ENCODE data around the gene RTN4IP1.

Gene RTN4IP1

GRCh38 chr6:106629103-106629858 lies at the start of gene RTN4IP1, which contains the start of gene QRSL1:
Gene RTN4IP1 (minus strand): TSS chr6:106629498. CDS start chr6:106629021, 477 bp downstream.
Gene QRSL1 (plus strand): TSS chr6:106629578. CDS start chr6:106629682, 104 bp downstream.
- H3K9me3 Mint-ChIP-seq = no peaks in the 10 kb centered on the region
- H3K27ac Mint-ChIP-seq = peak within 1 kb of the TSS; percentile 98
- DNase-seq (ENCODE audit: low spot score in 2 of 2) (peak; percentile 61 to 89), ATAC-seq (peak; percentile 98)
- H3K36me3 Mint-ChIP-seq = peaks cover 9% of the 10 kb centered on the region
- peak within 1 kb of the TSS; percentile 95 for H3K4me3 Mint-ChIP-seq
- H3K4me1 Mint-ChIP-seq = peaks cover 16% of the 10 kb centered on the region

GRCh38 chr6:106677282-106677681 lies 48.0 kb upstream of the RTN4IP1 start:
- DNase-seq (ENCODE audit: low spot score in 2 of 2) = no peak
- no peaks in the 10 kb centered on the region for H3K4me1 Mint-ChIP-seq
- no peak overlapping the region for H3K27ac Mint-ChIP-seq
- no peak for ATAC-seq
- no peaks in the 10 kb centered on the region for H3K36me3 Mint-ChIP-seq
- no peaks in the 10 kb centered on the region for H3K9me3 Mint-ChIP-seq
- H3K4me3 Mint-ChIP-seq = no peak overlapping the region

GRCh38 chr6:106674541-106675229 lies 45.4 kb upstream of the RTN4IP1 start:
- Mint-ChIP-seq H3K9me3 (no peaks in the 10 kb centered on the region), H3K36me3 (no peaks in the 10 kb centered on the region), H3K4me1 (no peaks in the 10 kb centered on the region), H3K4me3 (no peak overlapping the region), H3K27ac (no peak overlapping the region)
- DNase-seq (ENCODE audit: low spot score in 2 of 2) (no peak), ATAC-seq (no peak)

GRCh38 chr6:106671651-106672050 lies 42.4 kb upstream of the RTN4IP1 start:
- Mint-ChIP-seq H3K4me3 (no peak overlapping the region), H3K36me3 (peaks cover 11% of the 10 kb centered on the region), H3K9me3 (no peaks in the 10 kb centered on the region), H3K4me1 (no peaks in the 10 kb centered on the region), H3K27ac (no peak overlapping the region)
- DNase-seq (ENCODE audit: low spot score in 2 of 2) (no peak), ATAC-seq (no peak)

GRCh38 chr6:106670236-106670635 lies 40.9 kb upstream of the RTN4IP1 start:
- no peaks in the 10 kb centered on the region for H3K4me1 Mint-ChIP-seq
- no peak overlapping the region for H3K4me3 Mint-ChIP-seq
- H3K36me3 Mint-ChIP-seq = peaks cover 21% of the 10 kb centered on the region
- DNase-seq (ENCODE audit: low spot score in 2 of 2) = no peak
- no peaks in the 10 kb centered on the region for H3K9me3 Mint-ChIP-seq
- ATAC-seq = no peak
- no peak overlapping the region for H3K27ac Mint-ChIP-seq

GRCh38 chr6:106667022-106667402 lies 37.7 kb upstream of the RTN4IP1 start:
- Mint-ChIP-seq H3K27ac (no peak overlapping the region), H3K4me3 (no peak overlapping the region), H3K4me1 (no peaks in the 10 kb centered on the region), H3K9me3 (no peaks in the 10 kb centered on the region), H3K36me3 (peaks cover 53% of the 10 kb centered on the region)
- DNase-seq (ENCODE audit: low spot score in 2 of 2) (no peak), ATAC-seq (no peak)

- DNase-seq (ENCODE audit: low spot score in 2 of 2) = no peak
- Mint-ChIP-seq H3K9me3 (no peaks in the 10 kb centered on the region), H3K27ac (no peak overlapping the region), H3K36me3 (peaks cover 58% of the 10 kb centered on the region), H3K4me1 (no peaks in the 10 kb centered on the region), H3K4me3 (no peak overlapping the region)
- ATAC-seq = no peak
Observed at GRCh38 chr6:106666282-106667021, 37.2 kb upstream of the RTN4IP1 start.

- ATAC-seq (no peak), DNase-seq (ENCODE audit: low spot score in 2 of 2) (no peak)
- Mint-ChIP-seq H3K4me1 (no peaks in the 10 kb centered on the region), H3K36me3 (peaks cover 96% of the 10 kb centered on the region), H3K4me3 (no peak overlapping the region), H3K27ac (no peak overlapping the region), H3K9me3 (peaks cover 6% of the 10 kb centered on the region)
Observed at GRCh38 chr6:106662458-106662857, 33.2 kb upstream of the RTN4IP1 start.

- Mint-ChIP-seq H3K9me3 (peaks cover 9% of the 10 kb centered on the region), H3K4me1 (no peaks in the 10 kb centered on the region), H3K27ac (no peak overlapping the region), H3K36me3 (peaks cover 100% of the 10 kb centered on the region), H3K4me3 (no peak overlapping the region)
- no peak for DNase-seq (ENCODE audit: low spot score in 2 of 2)
- ATAC-seq = no peak
Observed at GRCh38 chr6:106659859-106660258, 30.6 kb upstream of the RTN4IP1 start.

GRCh38 chr6:106658469-106658868 lies 29.2 kb upstream of the RTN4IP1 start:
- Mint-ChIP-seq H3K9me3 (peaks cover 9% of the 10 kb centered on the region), H3K27ac (no peak overlapping the region), H3K4me3 (no peak overlapping the region), H3K4me1 (no peaks in the 10 kb centered on the region), H3K36me3 (peaks cover 100% of the 10 kb centered on the region)
- ATAC-seq = no peak
- no peak for DNase-seq (ENCODE audit: low spot score in 2 of 2)

GRCh38 chr6:106648651-106649308 lies 19.5 kb upstream of the RTN4IP1 start:
- no peaks in the 10 kb centered on the region for H3K4me1 Mint-ChIP-seq
- peaks cover 97% of the 10 kb centered on the region for H3K36me3 Mint-ChIP-seq
- DNase-seq (ENCODE audit: low spot score in 2 of 2) (no peak), ATAC-seq (no peak)
- H3K4me3 Mint-ChIP-seq = no peak overlapping the region
- H3K9me3 Mint-ChIP-seq = no peaks in the 10 kb centered on the region
- no peak overlapping the region for H3K27ac Mint-ChIP-seq

- H3K36me3 Mint-ChIP-seq = peaks cover 77% of the 10 kb centered on the region
- no peaks in the 10 kb centered on the region for H3K9me3 Mint-ChIP-seq
Observed at GRCh38 chr6:106643061-106643460, 13.8 kb upstream of the RTN4IP1 start.

GRCh38 chr6:106642476-106642875 lies 13.2 kb upstream of the RTN4IP1 start:
- no peaks in the 10 kb centered on the region for H3K9me3 Mint-ChIP-seq
- H3K36me3 Mint-ChIP-seq = peaks cover 74% of the 10 kb centered on the region
- H3K27ac Mint-ChIP-seq = peak overlapping the region; percentile 43
- H3K4me3 Mint-ChIP-seq = no peak overlapping the region
- H3K4me1 Mint-ChIP-seq = peaks cover 7% of the 10 kb centered on the region
- DNase-seq (ENCODE audit: low spot score in 2 of 2) = no peak
- ATAC-seq = no peak

More at GRCh38 chr6:106643061-106643460, 13.8 kb upstream of the RTN4IP1 start:
- Mint-ChIP-seq H3K27ac (no peak overlapping the region), H3K4me1 (peaks cover 7% of the 10 kb centered on the region), H3K4me3 (no peak overlapping the region)
- DNase-seq (ENCODE audit: low spot score in 2 of 2) = no peak
- no peak for ATAC-seq

GRCh38 chr6:106639812-106640211 lies 10.5 kb upstream of the RTN4IP1 start:
- ATAC-seq (no peak), DNase-seq (ENCODE audit: low spot score in 2 of 2) (no peak)
- Mint-ChIP-seq H3K27ac (peak overlapping the region; percentile 1), H3K36me3 (peaks cover 47% of the 10 kb centered on the region), H3K9me3 (no peaks in the 10 kb centered on the region), H3K4me3 (no peak overlapping the region), H3K4me1 (peaks cover 19% of the 10 kb centered on the region)

GRCh38 chr6:106637717-106638341 lies 8.5 kb upstream of the RTN4IP1 start:
- Mint-ChIP-seq H3K9me3 (no peaks in the 10 kb centered on the region), H3K36me3 (peaks cover 28% of the 10 kb centered on the region), H3K4me1 (peaks cover 28% of the 10 kb centered on the region), H3K27ac (peak overlapping the region; percentile 2), H3K4me3 (no peak overlapping the region)
- no peak for DNase-seq (ENCODE audit: low spot score in 2 of 2)
- no peak for ATAC-seq

All from stimulated activated effector memory CD8-positive, alpha-beta T cell treated with anti-CD3 and anti-CD28 coated beads, Interleukin-12 subunit alpha, Interleukin-12 subunit beta, amount 100 ng/mL, for 72 hours (primary cell).